GM12864 (cell line): ENCODE measurements around the gene SPIB.
A peak's percentile ranks its signal among the peaks of the same experiment; 100 is the strongest.

Experiments
- DNase-seq: peaks from one replicate; pipeline ENCODE4 v3.0.0-alpha.2; 2011; ENCODE audit warnings: low read depth
- H3K4me3 ChIP-seq: 2 replicates; pipeline ENCODE4 v1.5.1; 2011; ENCODE audit warnings: mild to moderate bottlenecking, low read depth, low read length, control low read depth
- CTCF ChIP-seq: IDR thresholded peaks from 2 replicates; pipeline ENCODE4 v1.5.1; 2011; ENCODE audit warnings: low read depth, mild to moderate bottlenecking, moderate library complexity, low read length, control low read depth, inconsistent platforms; ENCODE audit errors: missing control alignments

SPIB gene

GRCh38 chr19:50378863-50379236 lies 39.9 kb upstream of the SPIB start:
- no peak for TF ChIP-seq CTCF
- no peak overlapping the region for H3K4me3 ChIP-seq
- no peak for DNase-seq

GRCh38 chr19:50379602-50380001 lies 39.1 kb upstream of the SPIB start:
- DNase-seq, result no peak
- no peak overlapping the region for H3K4me3 ChIP-seq
- TF ChIP-seq CTCF, result no peak

GRCh38 chr19:50380137-50380536 lies 38.6 kb upstream of the SPIB start:
- TF ChIP-seq CTCF, result no peak
- no peak overlapping the region for H3K4me3 ChIP-seq
- DNase-seq, result no peak

DNA sequence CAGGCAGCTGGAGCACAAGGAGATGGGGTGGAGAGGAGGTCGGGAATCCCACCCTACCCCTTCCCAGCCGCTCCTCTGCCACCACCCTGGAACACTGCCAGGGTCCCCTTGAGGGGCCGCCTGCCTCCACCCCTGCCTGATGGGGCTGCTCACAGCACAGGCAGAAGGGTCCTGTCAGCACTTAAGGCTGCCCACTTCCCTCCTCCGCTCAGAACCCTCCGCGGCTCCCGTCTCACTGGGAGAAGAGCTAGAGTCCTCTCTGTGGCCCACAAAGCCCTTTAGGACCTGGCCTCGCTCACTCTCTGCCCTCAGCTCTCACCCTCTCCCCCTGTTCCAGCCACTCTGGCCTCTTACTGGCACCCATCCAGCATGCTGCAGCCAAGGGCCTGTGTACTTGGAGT lies 38.0 kb upstream of the SPIB start:
- DNase-seq, result no peak
- H3K4me3 ChIP-seq, result no peak overlapping the region
- no peak for TF ChIP-seq CTCF

DNA sequence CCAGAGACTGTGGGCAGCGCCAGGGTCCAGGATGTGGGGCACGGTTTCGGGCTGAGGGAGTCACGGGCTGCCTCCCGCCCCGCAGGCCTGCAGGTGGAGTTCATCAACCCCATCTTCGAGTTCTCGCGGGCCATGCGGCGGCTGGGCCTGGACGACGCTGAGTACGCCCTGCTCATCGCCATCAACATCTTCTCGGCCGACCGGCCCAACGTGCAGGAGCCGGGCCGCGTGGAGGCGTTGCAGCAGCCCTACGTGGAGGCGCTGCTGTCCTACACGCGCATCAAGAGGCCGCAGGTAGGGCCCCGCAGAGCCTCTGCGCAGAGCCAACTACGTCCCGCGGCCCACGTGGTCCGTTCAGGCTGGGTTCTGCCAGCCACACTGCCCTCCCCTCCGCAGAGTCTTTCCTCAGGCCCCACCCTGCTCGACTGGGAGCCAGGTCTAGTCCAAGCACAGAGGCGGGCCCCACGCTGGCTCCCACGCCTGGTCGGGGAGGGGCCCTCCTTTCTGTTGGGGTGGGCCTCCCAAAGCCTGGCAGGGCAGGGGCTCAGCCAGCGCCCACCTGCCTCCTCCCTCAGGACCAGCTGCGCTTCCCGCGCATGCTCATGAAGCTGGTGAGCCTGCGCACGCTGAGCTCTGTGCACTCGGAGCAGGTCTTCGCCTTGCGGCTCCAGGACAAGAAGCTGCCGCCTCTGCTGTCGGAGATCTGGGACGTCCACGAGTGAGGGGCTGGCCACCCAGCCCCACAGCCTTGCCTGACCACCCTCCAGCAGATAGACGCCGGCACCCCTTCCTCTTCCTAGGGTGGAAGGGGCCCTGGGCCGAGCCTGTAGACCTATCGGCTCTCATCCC lies 36.6 kb upstream of the SPIB start:
- H3K4me3 ChIP-seq, result no peak overlapping the region
- no peak for DNase-seq
- TF ChIP-seq CTCF, result no peak

DNA sequence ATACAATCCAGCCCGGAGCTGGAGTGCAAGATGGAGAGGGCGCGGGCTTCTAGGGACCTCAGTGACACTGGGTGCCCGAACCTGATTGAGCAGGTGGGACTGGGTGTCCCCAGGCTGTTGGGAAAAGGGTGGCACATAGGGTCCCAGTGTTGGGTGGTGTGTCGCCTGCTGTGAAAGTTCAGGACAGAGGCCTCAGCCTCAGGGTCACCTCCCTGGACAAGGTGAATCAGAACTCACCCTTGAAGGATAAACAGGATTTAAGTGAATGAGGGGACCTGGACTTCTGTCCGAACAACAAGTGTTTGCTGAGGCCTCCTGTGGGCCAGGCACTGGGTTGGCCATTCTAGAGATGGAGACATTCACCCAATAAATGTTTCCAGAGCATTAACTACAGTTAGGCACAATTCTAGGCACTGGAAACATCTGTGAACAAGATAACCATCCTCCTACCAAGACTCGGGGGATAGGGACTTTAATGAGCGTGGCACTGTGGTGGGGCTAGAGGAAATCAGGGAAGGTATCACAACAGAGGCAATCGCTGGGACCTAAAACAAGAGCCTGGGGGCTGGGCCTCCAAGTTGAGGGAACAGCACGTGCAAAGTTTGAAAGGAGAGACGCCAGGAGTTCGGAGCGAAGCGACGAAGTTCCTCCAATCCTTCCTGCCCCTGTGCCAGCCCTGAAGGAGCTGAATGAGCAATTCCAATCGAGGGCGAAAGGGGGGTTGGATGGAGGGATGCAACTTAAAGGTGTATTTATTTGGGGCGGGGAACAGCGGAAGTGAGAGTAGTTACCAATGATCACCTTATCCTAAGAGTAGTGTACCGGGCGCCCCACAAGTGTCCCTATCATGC lies 35.5 kb upstream of the SPIB start:
- no peak for TF ChIP-seq CTCF

More for the DNA sequence above, 35.5 kb upstream of the SPIB start:
- no peak for DNase-seq
- peak overlapping the region; percentile 91 for H3K4me3 ChIP-seq
